ENCODE results near the gene CTNNBL1.

The CTNNBL1 gene

DNA sequence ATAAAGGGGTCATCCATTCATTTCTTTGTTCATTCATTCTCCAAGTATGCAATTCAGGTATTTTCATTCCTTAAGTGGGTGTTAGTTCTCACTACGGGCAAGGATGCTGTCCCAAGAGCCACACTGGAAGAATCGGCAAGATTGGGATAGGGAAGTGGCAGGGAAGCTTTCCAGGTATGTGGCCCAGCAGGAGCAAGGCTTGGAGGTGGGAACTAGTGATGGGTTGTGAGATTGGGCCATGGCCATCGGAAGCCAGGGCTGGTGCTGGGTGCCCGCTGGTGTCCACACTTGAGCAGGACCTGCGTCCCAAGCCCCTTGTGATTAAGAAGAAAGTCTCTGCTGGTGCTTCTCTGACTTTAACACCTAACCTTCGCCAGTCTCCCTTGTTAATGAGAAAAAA is 224.2 kb downstream of the CTNNBL1 start:
- DNase-seq (ENCODE audit: low read depth, low spot score), result no peak

DNA sequence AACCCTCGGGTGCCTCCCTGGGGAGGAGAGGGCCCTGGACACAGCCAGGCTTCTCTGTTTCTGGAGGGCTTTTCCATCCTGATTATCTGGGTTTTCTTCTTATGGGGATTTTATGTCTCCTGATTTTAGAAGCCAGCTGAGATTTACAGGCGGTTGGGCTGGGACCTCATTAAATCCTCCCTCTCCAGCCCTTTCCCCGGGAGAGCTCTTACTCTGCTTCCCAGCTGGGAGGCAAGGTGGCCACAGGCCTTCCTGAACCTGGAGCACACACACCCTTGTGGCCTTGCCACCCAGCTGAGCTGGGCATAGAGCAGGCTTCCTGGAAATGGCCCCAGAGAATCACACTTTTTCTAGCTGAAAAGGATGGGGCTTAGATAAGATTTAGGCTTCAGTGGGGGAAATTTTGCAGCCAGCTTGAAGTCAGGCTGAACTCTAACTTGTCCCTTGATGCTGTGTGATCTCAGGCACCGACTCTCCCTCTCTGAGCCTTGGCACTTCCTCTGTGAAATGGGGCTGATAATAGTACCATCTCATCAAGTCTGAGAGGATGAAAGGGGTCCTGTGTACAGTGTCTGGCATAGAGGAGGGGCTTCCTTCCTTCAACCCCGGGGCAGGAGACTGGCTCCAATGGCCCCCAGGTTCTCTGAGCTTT is 225.7 kb downstream of the CTNNBL1 start:
- no peak for DNase-seq (ENCODE audit: low read depth, low spot score)

GRCh38 chr20:37920270-37920669 is 226.4 kb downstream of the CTNNBL1 start:
- no peak for DNase-seq (ENCODE audit: low read depth, low spot score)

GRCh38 chr20:37920679-37921322 is 227.0 kb downstream of the CTNNBL1 start:
- DNase-seq (ENCODE audit: low read depth, low spot score), result no peak

GRCh38 chr20:37921341-37921929 is 227.6 kb downstream of the CTNNBL1 start:
- DNase-seq (ENCODE audit: low read depth, low spot score), result no peak
